GM12878 (cell line): ENCODE results near the gene UBE2O. TPM values are rescaled to one million over a fixed set of nuclear protein-coding genes. Genes with fewer than 3 reads are reported as not detected.

Experiments
- ATAC-seq: fragments of 200-7000 bp; cut with Tn5 transposase; 3 replicates; pipeline ENCODE4 v1.9.1; 2020; ENCODE audit warnings: mild to moderate bottlenecking, moderate library complexity
- BruUV-seq: library from RNA; stranded (reverse); fragments of 400-500 nt; replicated peaks from 2 replicates; lab custom pipeline; 2021; lab: Mats Ljungman, UMichigan
- CTCF ChIA-PET: fragments of 300-600 bp; sonication (Branson Sonifier 250); formaldehyde crosslinking; extraction: SDS; loops from one replicate; lab custom pipeline; 2021; ENCODE audit warnings: inconsistent platforms; lab: Yijun Ruan, JAX
- POLR2A ChIA-PET: fragments of 350-600 bp; formaldehyde crosslinking; extraction: SDS; loops from one replicate; lab custom pipeline; 2021; ENCODE audit warnings: inconsistent platforms; lab: Charles Lee
- RAD21 ChIA-PET: fragments of 300-600 bp; sonication (Branson Sonifier 250); formaldehyde crosslinking; loops from one replicate; lab custom pipeline; 2023; ENCODE audit warnings: antibody characterized with exemption; ENCODE audit not compliant: unreplicated experiment; lab: Charles Lee
- SMC1A ChIA-PET: fragments of 300-600 bp; sonication (Branson Sonifier 250); formaldehyde crosslinking; loops from one replicate; lab custom pipeline; 2023; ENCODE audit not compliant: unreplicated experiment, uncharacterized antibody; lab: Charles Lee
- DNase-seq: peaks from one replicate; pipeline ENCODE4 v3.0.0-alpha.2; 2011; ENCODE audit warnings: low read depth, low spot score
- FAIRE-seq: peaks from 3 replicates; lab custom pipeline; 2011; peaks lifted over from hg19 to GRCh38; lab: Jason Lieb, UNC
- H2AFZ ChIP-seq: 2 replicates; pipeline ENCODE4 v1.6.0; 2011; ENCODE audit warnings: low read depth, low read length, control low read depth; ENCODE audit not compliant: control insufficient read depth
- H3K27ac ChIP-seq: 2 replicates; pipeline ENCODE4 v1.5.1; 2011; ENCODE audit warnings: control low read depth; ENCODE audit not compliant: control insufficient read depth, insufficient read depth
- H3K27me3 ChIP-seq, 2 experiments: replicated peaks in 1 of 2; 2 replicates each; pipeline versions ENCODE4 v1.6.0 to v1.6.1; 2011; ENCODE audit warnings: low read length in 1 of 2; ENCODE audit not compliant: control insufficient read depth in 2 of 2, insufficient read depth in 2 of 2
- H3K36me3 ChIP-seq, 2 experiments: 2 replicates each; pipeline ENCODE4 v1.5.1; 2011; ENCODE audit warnings: low read length in 1 of 2; ENCODE audit not compliant: control insufficient read depth in 2 of 2, insufficient read depth in 2 of 2
- H3K4me1 ChIP-seq: 2 replicates; pipeline ENCODE4 v1.6.1; 2011; ENCODE audit warnings: mild to moderate bottlenecking, low read length, moderate library complexity, mixed read lengths; ENCODE audit not compliant: control insufficient read depth, insufficient read depth
- H3K4me2 ChIP-seq: 2 replicates; pipeline ENCODE4 v1.6.0; 2011; ENCODE audit warnings: control low read depth; ENCODE audit not compliant: control insufficient read depth, insufficient read depth
- H3K4me3 ChIP-seq: fragments of 200-600 bp; sonication (generic); 2 replicates; pipeline ENCODE4 v1.5.1; 2016
- H3K79me2 ChIP-seq: 2 replicates; pipeline ENCODE4 v1.6.0; 2011; ENCODE audit warnings: low read length; ENCODE audit not compliant: control insufficient read depth, insufficient read depth
- H3K9ac ChIP-seq: 2 replicates; pipeline ENCODE4 v1.8.0; 2011; ENCODE audit warnings: low read length, control low read depth, mixed read lengths; ENCODE audit not compliant: control insufficient read depth, insufficient read depth
- H3K9me3 ChIP-seq: replicated peaks from 3 replicates; pipeline ENCODE4 v1.5.1; 2011; ENCODE audit warnings: mild to moderate bottlenecking, low read length; ENCODE audit not compliant: control insufficient read depth, insufficient read depth
- H4K20me1 ChIP-seq: 2 replicates; pipeline ENCODE4 v1.6.0; 2011; ENCODE audit not compliant: control insufficient read depth, insufficient read depth
- CBX5 ChIP-seq: sonication (generic); IDR thresholded peaks from 2 replicates; pipeline ENCODE4 v1.6.1; 2016; ENCODE audit warnings: low read depth, moderate library complexity, mild to moderate bottlenecking, inconsistent platforms
- CEBPB ChIP-seq, 2 experiments: fragments of 150-350 bp in 1 of 2; IDR thresholded peaks; 2 replicates each; pipeline ENCODE4 v1.6.1; 2012 to 2014; ENCODE audit warnings: low read depth in 2 of 2, low read length in 2 of 2, borderline replicate concordance in 1 of 2, inconsistent platforms in 1 of 2
- DPF2 ChIP-seq: fragments of 450-650 bp; IDR thresholded peaks from 2 replicates; pipeline ENCODE4 v1.6.1; 2017; ENCODE audit warnings: mild to moderate bottlenecking
- ESRRA ChIP-seq: IDR thresholded peaks from 2 replicates; pipeline ENCODE4 v1.6.1; 2012; ENCODE audit warnings: mild to moderate bottlenecking, low read length, improper control_type of control experiment
- EZH2 ChIP-seq: IDR thresholded peaks from 2 replicates; pipeline ENCODE4 v1.6.1; 2012; ENCODE audit warnings: low read depth, mild to moderate bottlenecking, control low read depth, inconsistent platforms, low read length, borderline replicate concordance; ENCODE audit not compliant: control insufficient read depth
- FOS ChIP-seq: IDR thresholded peaks from 3 replicates; pipeline ENCODE4 v1.6.1; 2011; ENCODE audit warnings: borderline replicate concordance; ENCODE audit not compliant: insufficient read length; ENCODE audit errors: extremely low read depth
- IKZF2 ChIP-seq, 2 experiments: fragments of 450-650 bp; IDR thresholded peaks; 2 replicates each; pipeline ENCODE4 v1.6.1; 2017; ENCODE audit warnings: mild to moderate bottlenecking in 2 of 2, moderate library complexity in 2 of 2
- KDM1A ChIP-seq: fragments of 200-600 bp; sonication (generic); IDR thresholded peaks from 2 replicates; pipeline ENCODE4 v1.6.1; 2016; ENCODE audit warnings: borderline replicate concordance
- MEF2B ChIP-seq: fragments of 450-650 bp; IDR thresholded peaks from 2 replicates; pipeline ENCODE4 v1.6.1; 2018; ENCODE audit warnings: mild to moderate bottlenecking, moderate library complexity; ENCODE audit not compliant: partially characterized antibody, poor library complexity, severe bottlenecking
- MXI1 ChIP-seq: fragments of 150-350 bp; IDR thresholded peaks from 2 replicates; pipeline ENCODE4 v1.6.1; 2011; ENCODE audit warnings: low read depth, mild to moderate bottlenecking, inconsistent platforms, low read length, improper control_type of control experiment
- NFYA ChIP-seq: IDR thresholded peaks from 2 replicates; pipeline ENCODE4 v1.6.1; 2011; ENCODE audit warnings: low read depth, mild to moderate bottlenecking, low read length, improper control_type of control experiment, borderline replicate concordance
- NR2F1 ChIP-seq: fragments of 450-650 bp; conservative IDR thresholded peaks from 2 replicates; pipeline ENCODE4 v1.6.1; 2017; ENCODE audit warnings: mild to moderate bottlenecking
- PML ChIP-seq: IDR thresholded peaks from 2 replicates; pipeline ENCODE4 v1.6.1; 2012; ENCODE audit warnings: low read length, inconsistent platforms
- RELA ChIP-seq: fragments of 450-650 bp; IDR thresholded peaks from 2 replicates; pipeline ENCODE4 v1.8.0; 2014; ENCODE audit warnings: borderline replicate concordance; ENCODE audit not compliant: partially characterized antibody
- SIN3A ChIP-seq: IDR thresholded peaks from 2 replicates; pipeline ENCODE4 v1.6.1; 2012; ENCODE audit warnings: low read depth, low read length, improper control_type of control experiment
- SMAD5 ChIP-seq: IDR thresholded peaks from 2 replicates; pipeline ENCODE4 v1.6.1; 2016; ENCODE audit warnings: antibody characterized with exemption, low read depth
- SP1 ChIP-seq: IDR thresholded peaks from one replicate; pipeline ENCODE4 v1.6.1; 2011; ENCODE audit warnings: low read depth, low read length
- SUZ12 ChIP-seq: fragments of 200-600 bp; sonication (generic); IDR thresholded peaks from one replicate; pipeline ENCODE4 v1.6.1; 2018; ENCODE audit warnings: antibody characterized with exemption, mild to moderate bottlenecking; ENCODE audit not compliant: unreplicated experiment
- TBL1XR1 ChIP-seq: IDR thresholded peaks from 2 replicates; pipeline ENCODE4 v1.6.1; 2012; ENCODE audit warnings: low read depth, low read length, improper control_type of control experiment
- WRNIP1 ChIP-seq: IDR thresholded peaks from 2 replicates; pipeline ENCODE4 v1.6.1; 2011; ENCODE audit warnings: low read depth, low read length, improper control_type of control experiment, borderline replicate concordance
- ZNF622 ChIP-seq: fragments of 450-650 bp; IDR thresholded peaks from 2 replicates; pipeline ENCODE4 v1.6.1; 2017; ENCODE audit warnings: mild to moderate bottlenecking, inconsistent platforms
- WGBS: methylation state at CpG from one replicate; pipeline ENCODE4 v1.1.6; 2016; ENCODE audit warnings: low lambda C conversion rate; ENCODE audit not compliant: insufficient replicate concordance, insufficient coverage; ENCODE audit errors: missing lambda C conversion rate; 5-methylcytosine and 5-hydroxymethylcytosine counted together
- in situ Hi-C: fragments of 300-500 bp; cut with MboI; formaldehyde crosslinking; loops from 9 replicates; pipeline ENCODE4 v1.14.3; 2018; ENCODE audit warnings: mixed read lengths
- intact Hi-C: fragments of 100-400 bp; cut with micrococcal nuclease; formaldehyde crosslinking; loops from one replicate; pipeline ENCODE4 v1.14.2; 2022; ENCODE audit not compliant: unreplicated experiment
- polyA plus RNA-seq, 11 experiments: library from polyadenylated mRNA; depleted of rRNA in 4 of 11; unstranded in 6 of 11; stranded (reverse) in 5 of 11; fragments of >200 nt; fragmentation: Nextera tagmentation in 4 of 11; fragmentation: Illumina TruSeq in 1 of 11; extraction: Ambion mirVana in 4 of 11; extraction: Trizol in 1 of 11; gene quantifications; 1 replicate in 1 of 11; 2 replicates in 10 of 11; pipeline versions ENCODE4 v1.2.1 to v1.2.3, GENCODE V29; 2011 to 2016; ENCODE audit warnings: inconsistent platforms in 2 of 11, missing spikeins in 2 of 11, low read depth in 1 of 11
- total RNA-seq, 4 experiments: library from RNA; depleted of rRNA in 3 of 4; stranded (reverse); fragments of >200 nt in 3 of 4; fragmentation: Illumina TruSeq in 1 of 4; extraction: Trizol in 1 of 4; gene quantifications; 2 replicates each; pipeline versions ENCODE4 v1.2.1 to v1.2.3, GENCODE V29; 2013 to 2021
- TF ChIP-seq, protein P1 (sequence below): fragments of 450-650 bp; IDR thresholded peaks from 2 replicates; pipeline ENCODE4 v1.6.1; 2017; ENCODE audit warnings: mild to moderate bottlenecking, moderate library complexity

UBE2O gene
- total and polyA plus RNA-seq, 10 of the 15 experiments (the other 5 are each of a cell fraction or from before 2014, with no cell fraction given), result 2.1 to 39.0 (median 14.1) TPM

GRCh38 chr17:76383546-76384221, 69.3 kb downstream of the UBE2O start:
- RAD21 ChIA-PET, result interaction anchor here (2.5 kb wide), 1 partner anchor 30 kb away, joined by 8 read pairs; the partner anchor contains the start of gene PRPSAP1
- ATAC-seq (peak; percentile 44), FAIRE-seq (peak; percentile 41), DNase-seq (no peak)
- intact Hi-C loops, result loop anchor here (2.0 to 10.0 kb wide), 2 partner anchors 31 to 259 kb away; partner anchors contain the start of gene PRPSAP1
- peaks cover 2 to 6% of the 10 kb centered on the region in 2 experiments; a peak in 2 of 4 replicates for H3K27me3 ChIP-seq
- in situ Hi-C loops, result no loop called here
- CTCF ChIA-PET, result interaction anchor here (1.0 to 4.2 kb wide), 7 partner anchors 12 to 124 kb away, joined by 3 to 46 read pairs (median 10); partner anchors contain the start of gene PRPSAP1
- peak overlapping the region; percentile 75 for H3K4me3 ChIP-seq
- no peaks in the 10 kb centered on the region for H4K20me1 ChIP-seq
- H3K27ac ChIP-seq, result no peak overlapping the region
- H3K36me3 ChIP-seq, result no peaks in the 10 kb centered on the region
- H3K79me2 ChIP-seq, result no peaks in the 10 kb centered on the region
- POLR2A ChIA-PET, result interaction anchor here (2.2 kb wide), 1 partner anchor 30 kb away, joined by 9 read pairs; the partner anchor contains the start of gene PRPSAP1
- H3K9me3 ChIP-seq, result no peaks in the 10 kb centered on the region
- peak overlapping the region; percentile 39; the same call in 1 of the 2 replicates for H3K9ac ChIP-seq
- BruUV-seq, result no TSS peak
- H2AFZ ChIP-seq, result peak overlapping the region; percentile 84
- H3K4me2 ChIP-seq, result peak overlapping the region; percentile 99
- SMC1A ChIA-PET, result interaction anchor here (2.2 kb wide), 1 partner anchor 79 kb away, joined by 10 read pairs; no protein-coding TSS in a partner anchor
- WGBS, result 3% methylated on average over 60 of the region's 65 CpGs
- H3K4me1 ChIP-seq, result peaks cover 24% of the 10 kb centered on the region
- TF ChIP-seq WRNIP1 (no peak), SMAD5 (no peak), CEBPB (IDR thresholded peaks at IDR 0.05; ENCODE audit: borderline replicate concordance in 1 of 2, low read depth in 2 of 2, low read length in 2 of 2) (no peak), FOS (no peak), RELA (no peak), SP1 (no peak), TBL1XR1 (no peak), PML (no peak), NFYA (no peak), EZH2 (no peak), DPF2 (peak; percentile 71), SUZ12 (no peak), MEF2B (peak; percentile 76), NR2F1 (0 out of 2 replicates have a peak, but pooled peaks have one; percentile 52), ZNF622 (no peak), CBX5 (no peak), KDM1A (no peak), IKZF2 (IDR thresholded peaks at IDR 0.05) (0 out of 4 replicates have a peak, but pooled peaks of 1 of the 2 experiments have one; percentile 16), ESRRA (no peak), SIN3A (peak; percentile 49; the same call in 1 of the 2 replicates), MXI1 (no peak)
- TF ChIP-seq, protein P1, sequence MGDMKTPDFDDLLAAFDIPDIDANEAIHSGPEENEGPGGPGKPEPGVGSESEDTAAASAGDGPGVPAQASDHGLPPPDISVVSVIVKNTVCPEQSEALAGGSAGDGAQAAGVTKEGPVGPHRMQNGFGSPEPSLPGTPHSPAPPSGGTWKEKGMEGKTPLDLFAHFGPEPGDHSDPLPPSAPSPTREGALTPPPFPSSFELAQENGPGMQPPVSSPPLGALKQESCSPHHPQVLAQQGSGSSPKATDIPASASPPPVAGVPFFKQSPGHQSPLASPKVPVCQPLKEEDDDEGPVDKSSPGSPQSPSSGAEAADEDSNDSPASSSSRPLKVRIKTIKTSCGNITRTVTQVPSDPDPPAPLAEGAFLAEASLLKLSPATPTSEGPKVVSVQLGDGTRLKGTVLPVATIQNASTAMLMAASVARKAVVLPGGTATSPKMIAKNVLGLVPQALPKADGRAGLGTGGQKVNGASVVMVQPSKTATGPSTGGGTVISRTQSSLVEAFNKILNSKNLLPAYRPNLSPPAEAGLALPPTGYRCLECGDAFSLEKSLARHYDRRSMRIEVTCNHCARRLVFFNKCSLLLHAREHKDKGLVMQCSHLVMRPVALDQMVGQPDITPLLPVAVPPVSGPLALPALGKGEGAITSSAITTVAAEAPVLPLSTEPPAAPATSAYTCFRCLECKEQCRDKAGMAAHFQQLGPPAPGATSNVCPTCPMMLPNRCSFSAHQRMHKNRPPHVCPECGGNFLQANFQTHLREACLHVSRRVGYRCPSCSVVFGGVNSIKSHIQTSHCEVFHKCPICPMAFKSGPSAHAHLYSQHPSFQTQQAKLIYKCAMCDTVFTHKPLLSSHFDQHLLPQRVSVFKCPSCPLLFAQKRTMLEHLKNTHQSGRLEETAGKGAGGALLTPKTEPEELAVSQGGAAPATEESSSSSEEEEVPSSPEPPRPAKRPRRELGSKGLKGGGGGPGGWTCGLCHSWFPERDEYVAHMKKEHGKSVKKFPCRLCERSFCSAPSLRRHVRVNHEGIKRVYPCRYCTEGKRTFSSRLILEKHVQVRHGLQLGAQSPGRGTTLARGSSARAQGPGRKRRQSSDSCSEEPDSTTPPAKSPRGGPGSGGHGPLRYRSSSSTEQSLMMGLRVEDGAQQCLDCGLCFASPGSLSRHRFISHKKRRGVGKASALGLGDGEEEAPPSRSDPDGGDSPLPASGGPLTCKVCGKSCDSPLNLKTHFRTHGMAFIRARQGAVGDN, result no peak
